Endometrium (tissue), 2 donors: ENCODE measurements around the gene NFIC.

ENCODE experiments used
- FAIRE-seq: peaks from 2 replicates; lab custom pipeline; 2012; peaks lifted over from hg19 to GRCh38; lab: Jason Lieb, UNC
- donor health status: control.
- donor health status: control.

NFIC gene

GRCh38 chr19:3511506-3512251 is 145.3 kb downstream of the NFIC start:
- FAIRE-seq = no peak

DNA sequence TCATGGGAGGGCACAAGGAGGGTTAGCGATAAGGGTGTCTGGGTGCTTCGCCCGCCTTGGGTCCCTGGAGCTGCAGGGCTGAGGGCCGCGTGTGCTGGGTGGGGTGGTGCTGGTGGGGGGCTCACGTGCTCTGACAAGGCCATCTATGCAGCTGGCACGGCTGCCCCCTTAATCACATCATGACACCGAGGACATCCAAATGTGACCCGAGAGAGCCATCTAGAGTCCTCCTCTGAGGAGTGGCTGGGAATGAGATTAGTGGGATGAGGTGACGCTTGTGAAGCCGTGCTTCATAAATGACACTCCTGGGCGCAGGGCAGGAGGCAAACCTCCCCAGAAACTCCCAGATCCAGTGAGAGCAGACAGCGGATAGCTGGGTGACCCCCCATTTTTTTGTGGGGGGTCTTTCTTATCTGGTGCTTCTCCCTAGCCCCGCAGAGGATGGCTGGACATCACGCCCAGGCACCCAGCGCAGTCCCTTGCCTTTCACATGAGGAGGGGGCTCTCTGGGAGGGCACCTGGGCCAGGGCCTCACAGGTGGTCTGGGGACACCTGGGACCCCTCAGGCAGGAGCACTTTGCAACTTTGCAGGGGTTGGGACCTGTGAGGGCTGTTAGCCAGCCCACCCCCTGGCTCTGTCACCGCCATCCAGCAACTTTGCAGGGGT is 146.3 kb downstream of the NFIC start:
- FAIRE-seq = no peak

- FAIRE-seq = no peak
These were observed 147.1 kb downstream of the NFIC start for GRCh38 chr19:3513229-3514140.

DNA sequence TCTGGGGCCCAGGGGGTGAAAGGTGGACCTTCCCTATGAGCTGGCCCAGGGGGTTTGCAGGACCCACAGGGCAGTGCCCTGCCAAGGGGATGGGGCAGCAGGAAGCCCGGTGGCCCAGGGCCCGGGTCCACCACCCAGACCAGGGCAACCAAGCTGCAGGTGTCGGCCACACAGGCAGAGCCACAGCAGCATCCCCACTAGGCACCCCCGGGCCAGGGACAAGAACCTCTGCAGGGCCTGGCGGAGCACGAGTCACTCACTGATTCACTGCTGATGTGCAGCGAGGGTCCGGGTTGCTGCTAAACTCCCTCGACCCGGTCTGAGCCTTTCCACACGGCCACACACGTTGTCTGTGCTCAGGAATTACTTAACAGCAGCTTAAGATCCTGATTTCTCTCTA is 148.5 kb downstream of the NFIC start:
- no peak for FAIRE-seq

DNA sequence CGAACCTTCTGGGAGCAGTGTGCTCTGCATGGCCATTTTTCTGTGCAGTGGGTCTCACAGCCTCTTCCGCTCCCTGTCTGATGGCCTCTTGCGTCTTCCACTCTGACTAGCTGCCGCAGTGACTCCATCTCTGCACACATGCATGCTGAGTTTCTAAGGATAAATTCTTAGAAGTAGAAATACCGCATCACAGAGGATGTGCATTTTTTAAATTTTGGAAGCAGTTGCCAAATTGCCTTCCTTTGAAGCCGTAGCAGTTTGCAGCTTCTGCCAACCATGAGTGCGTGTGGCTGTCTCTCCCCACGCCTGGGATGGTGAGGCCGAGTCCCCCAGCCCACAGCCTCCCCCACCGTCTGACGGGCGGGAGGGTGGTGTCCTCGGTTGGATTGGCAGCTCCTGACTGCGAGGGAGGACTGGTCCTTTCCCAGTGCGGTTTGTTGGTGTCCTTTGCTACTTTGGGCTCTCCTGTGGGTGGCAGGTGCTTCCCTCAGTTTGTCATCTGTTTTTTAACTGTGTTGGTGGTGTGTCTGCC is 149.6 kb downstream of the NFIC start:
- FAIRE-seq = no peak

DNA sequence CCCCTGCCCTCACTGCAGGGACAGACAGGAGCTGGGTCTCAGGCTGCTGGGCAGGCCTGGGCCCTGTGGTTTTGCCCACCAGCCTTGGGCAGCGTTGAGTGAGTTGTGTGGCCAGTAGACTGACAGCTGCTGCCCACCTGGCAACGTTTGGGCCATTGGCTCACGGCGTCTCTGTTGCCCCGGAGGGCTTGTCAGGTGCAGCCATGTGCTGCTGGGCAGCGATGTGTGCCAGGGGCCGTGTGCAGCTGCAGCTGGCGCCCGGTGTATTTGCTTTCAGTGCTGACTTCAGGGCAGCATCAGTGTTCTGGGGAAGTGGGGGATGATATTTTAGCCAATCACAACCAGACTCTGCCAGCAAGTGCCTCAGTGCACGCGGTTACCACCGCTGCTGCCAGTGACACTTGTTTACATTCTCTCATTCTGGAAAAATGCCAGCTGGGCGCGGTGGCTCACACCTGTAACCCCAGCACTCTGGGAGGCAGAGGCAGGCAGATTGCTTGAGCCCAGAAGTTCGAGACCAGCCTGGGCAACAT is 150.4 kb downstream of the NFIC start:
- no peak for FAIRE-seq

DNA sequence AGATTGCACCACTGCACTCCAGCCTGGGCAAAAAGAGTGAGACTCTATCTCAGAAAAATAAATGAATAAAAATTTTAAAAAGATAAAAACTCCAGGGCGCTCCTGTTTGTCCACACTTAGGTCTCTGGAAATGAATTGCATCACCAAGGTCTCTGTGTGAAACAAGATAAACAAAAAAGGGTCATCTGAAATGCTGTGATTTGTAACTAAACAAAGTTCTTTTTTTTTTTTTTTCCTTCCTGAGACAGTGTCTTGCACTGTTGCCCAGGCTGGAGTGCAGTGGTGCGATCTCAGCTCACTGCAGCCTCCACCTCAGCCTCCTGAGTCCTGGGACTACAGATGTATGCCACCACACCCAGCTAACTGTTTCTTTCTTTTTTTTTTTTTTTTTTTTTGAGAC is 151.3 kb downstream of the NFIC start:
- FAIRE-seq = no peak

GRCh38 chr19:3518255-3518654 is 151.9 kb downstream of the NFIC start:
- FAIRE-seq = no peak

- no peak for FAIRE-seq
These were observed 152.3 kb downstream of the NFIC start for GRCh38 chr19:3518659-3519058.
